SK-N-SH (cell line): ENCODE measurements around the gene UNC5CL. TPM values are rescaled to one million over a fixed set of nuclear protein-coding genes. Genes with fewer than 3 reads are reported as not detected.

Experiments used
- CTCF ChIA-PET: fragments of 300-600, 350-600 bp; formaldehyde crosslinking; extraction: SDS; loops from one replicate; lab custom pipeline; 2021; lab: Yijun Ruan, JAX
- POLR2A ChIA-PET: fragments of 350-600 bp; sonication (Branson Sonifier 250); formaldehyde crosslinking; extraction: SDS; loops from one replicate; lab custom pipeline; 2020; ENCODE audit warnings: antibody characterized with exemption, inconsistent platforms; lab: Yijun Ruan, JAX
- DNase-seq: peaks from one replicate; pipeline ENCODE4 v3.0.0; 2012
- H2AFZ ChIP-seq: fragments of 200-600 bp; sonication (generic); 2 replicates; pipeline ENCODE4 v1.8.1; 2016; ENCODE audit warnings: antibody characterized with exemption, mild to moderate bottlenecking, low read depth
- H3F3A ChIP-seq: fragments of 200-600 bp; sonication (generic); replicated peaks from 2 replicates; pipeline ENCODE3; 2016; ENCODE audit warnings: antibody characterized with exemption, mild to moderate bottlenecking; ENCODE audit not compliant: insufficient read depth
- H3K27ac ChIP-seq, 2 experiments: fragments of 200-500 bp in 1 of 2; fragments of 200-600 bp in 1 of 2; sonication (Bioruptor generic) in 1 of 2; sonication (generic), shearing (Covaris generic) in 1 of 2; 2 replicates each; pipeline versions ENCODE4 v1.5.1 to v1.6.1; 2014 to 2016; ENCODE audit warnings: low read depth in 2 of 2, inconsistent platforms in 1 of 2, low read length in 1 of 2, mild to moderate bottlenecking in 1 of 2, mixed read lengths in 1 of 2
- H3K27me3 ChIP-seq: fragments of 200-600 bp; sonication (generic), shearing (Covaris generic); 2 replicates; pipeline ENCODE4 v1.6.1; 2016; ENCODE audit warnings: mixed run types; ENCODE audit not compliant: insufficient read depth
- H3K36me3 ChIP-seq, 2 experiments: fragments of 200-500 bp in 1 of 2; fragments of 200-600 bp in 1 of 2; sonication (Bioruptor generic) in 1 of 2; sonication (generic) in 1 of 2; replicated peaks in 1 of 2; 2 replicates each; pipeline versions ENCODE3 to v1.5.1; 2014 to 2016; ENCODE audit warnings: low read length in 1 of 2, mild to moderate bottlenecking in 1 of 2; ENCODE audit not compliant: insufficient read depth in 2 of 2, control insufficient read depth in 1 of 2
- H3K4me1 ChIP-seq, 2 experiments: fragments of 200-500 bp in 1 of 2; fragments of 200-600 bp in 1 of 2; sonication (Bioruptor generic) in 1 of 2; sonication (generic), shearing (Covaris generic) in 1 of 2; 2 replicates each; pipeline versions ENCODE4 v1.5.1 to v1.6.1; 2014 to 2016; ENCODE audit warnings: low read depth in 1 of 2, low read length in 1 of 2, mixed run types in 1 of 2; ENCODE audit not compliant: insufficient read depth in 2 of 2, control insufficient read depth in 1 of 2
- H3K4me2 ChIP-seq: fragments of 200-600 bp; sonication (generic), shearing (Covaris generic); 2 replicates; pipeline ENCODE4 v1.6.1; 2017; ENCODE audit warnings: mixed run types
- H3K4me3 ChIP-seq, 2 experiments: fragments of 200-500 bp in 1 of 2; fragments of 200-600 bp in 1 of 2; sonication (Bioruptor generic) in 1 of 2; sonication (generic), shearing (Covaris generic) in 1 of 2; 2 replicates each; pipeline versions ENCODE4 v1.5.1 to v1.8.1; 2014 to 2016; ENCODE audit warnings: low read depth in 2 of 2, inconsistent platforms in 1 of 2, low read length in 1 of 2, mild to moderate bottlenecking in 1 of 2, mixed read lengths in 1 of 2, moderate library complexity in 1 of 2
- H3K79me2 ChIP-seq: fragments of 200-600 bp; sonication (generic); 2 replicates; pipeline ENCODE4 v1.8.1; 2017; ENCODE audit warnings: mild to moderate bottlenecking; ENCODE audit not compliant: insufficient read depth
- H3K9ac ChIP-seq: fragments of 200-600 bp; sonication (generic); 2 replicates; pipeline ENCODE4 v1.6.1; 2017; ENCODE audit warnings: mixed run types
- H3K9me2 ChIP-seq: fragments of 200-600 bp; sonication (generic); 2 replicates; pipeline ENCODE4 v1.6.1; 2017; ENCODE audit warnings: mixed run types
- H3K9me3 ChIP-seq: fragments of 200-600 bp; sonication (generic); 2 replicates; pipeline ENCODE4 v1.6.1; 2017; ENCODE audit warnings: mixed run types, mild to moderate bottlenecking, moderate library complexity
- H4K20me1 ChIP-seq: fragments of 200-600 bp; sonication (generic); 2 replicates; pipeline ENCODE4 v1.6.1; 2017; ENCODE audit warnings: mild to moderate bottlenecking, mixed run types; ENCODE audit not compliant: insufficient read depth
- ELF1 ChIP-seq: IDR thresholded peaks from 2 replicates; pipeline ENCODE4 v1.4.0; 2012
- FOSL2 ChIP-seq: IDR thresholded peaks from 2 replicates; pipeline ENCODE4 v1.4.0; 2012; ENCODE audit warnings: low read depth, mild to moderate bottlenecking, moderate library complexity, borderline replicate concordance
- FOXM1 ChIP-seq: IDR thresholded peaks from 2 replicates; pipeline ENCODE4 v1.4.0; 2012; ENCODE audit warnings: low read depth, mild to moderate bottlenecking
- GATA2 ChIP-seq: sonication (generic); formaldehyde crosslinking; IDR thresholded peaks from 2 replicates; pipeline ENCODE4 v1.5.0; 2020; ENCODE audit warnings: mild to moderate bottlenecking, missing genetic modification reagents
- IRF3 ChIP-seq: fragments of 150-350 bp; IDR thresholded peaks from 2 replicates; pipeline ENCODE4 v1.6.1; 2016; ENCODE audit warnings: mild to moderate bottlenecking, low read depth, low read length
- JUND ChIP-seq: IDR thresholded peaks from 2 replicates; pipeline ENCODE4 v1.4.0; 2012
- MEF2A ChIP-seq: IDR thresholded peaks from 2 replicates; pipeline ENCODE4 v1.4.0; 2012; ENCODE audit warnings: low read depth, borderline replicate concordance
- MXI1 ChIP-seq: IDR thresholded peaks from 2 replicates; pipeline ENCODE4 v1.6.1; 2012; ENCODE audit warnings: mild to moderate bottlenecking, low read depth, low read length, improper control_type of control experiment
- NFIC ChIP-seq: IDR thresholded peaks from 2 replicates; pipeline ENCODE4 v1.4.0; 2012; ENCODE audit warnings: borderline replicate concordance
- NRF1 ChIP-seq: IDR thresholded peaks from 2 replicates; pipeline ENCODE4 v1.6.1; 2012; ENCODE audit warnings: low read depth, mild to moderate bottlenecking, low read length
- PBX3 ChIP-seq: IDR thresholded peaks from 2 replicates; pipeline ENCODE4; 2012
- POLR2AphosphoS5 ChIP-seq: IDR thresholded peaks from 2 replicates; pipeline ENCODE4 v1.6.1; 2012; ENCODE audit warnings: low read depth, low read length
- RFX5 ChIP-seq: IDR thresholded peaks from 2 replicates; pipeline ENCODE4 v1.6.1; 2012; ENCODE audit warnings: mild to moderate bottlenecking, improper control_type of control experiment, low read length
- RXRA ChIP-seq: IDR thresholded peaks from 2 replicates; pipeline ENCODE4 v1.4.0; 2012; ENCODE audit warnings: low read depth, mild to moderate bottlenecking, borderline replicate concordance
- SMC3 ChIP-seq: IDR thresholded peaks from 2 replicates; pipeline ENCODE4 v1.6.1; 2012; ENCODE audit warnings: low read depth, low read length, improper control_type of control experiment
- USF1 ChIP-seq: IDR thresholded peaks from 2 replicates; pipeline ENCODE4 v1.4.0; 2012; ENCODE audit warnings: low read depth, borderline replicate concordance
- YY1 ChIP-seq: IDR thresholded peaks from 2 replicates; pipeline ENCODE4 v1.4.0; 2012; ENCODE audit warnings: low read depth, mild to moderate bottlenecking
- polyA plus RNA-seq, 3 experiments: library from polyadenylated mRNA; depleted of rRNA; stranded (reverse); fragments of >200 nt; gene quantifications; 2 replicates each; pipeline ENCODE4 v1.2.3, GENCODE V29; 2012
- TF ChIP-seq, protein P1 (sequence below): fragments of 200-600 bp; sonication (generic); IDR thresholded peaks from 2 replicates; pipeline ENCODE4 v1.6.1; 2017; ENCODE audit warnings: antibody characterized with exemption, mild to moderate bottlenecking, moderate library complexity

UNC5CL gene
- polyA plus RNA-seq, 1 of the 3 experiments (the other 2 are of a cell fraction): 0.10 TPM

- no peak overlapping the region for H2AFZ ChIP-seq
- H3K9me2 ChIP-seq: no peaks in the 10 kb centered on the region
- no peaks in the 10 kb centered on the region; a peak in 1 of 4 replicates for H3K4me1 ChIP-seq
- TF ChIP-seq USF1 (no peak), NRF1 (no peak), GATA2 (CRISPR knock-in tag) (no peak), FOSL2 (no peak)
- H3K4me2 ChIP-seq: no peak overlapping the region
- ChIA-PET POLR2A (no interaction called here), CTCF (no interaction called here)
- H3K27ac ChIP-seq: no peak overlapping the region
- H3K9ac ChIP-seq: no peak overlapping the region
- DNase-seq: no peak
- H4K20me1 ChIP-seq: peaks cover 14% of the 10 kb centered on the region
- peaks cover 79 to 83% of the 10 kb centered on the region in 2 experiments for H3K36me3 ChIP-seq
- H3K27me3 ChIP-seq: no peaks in the 10 kb centered on the region
- H3F3A ChIP-seq: no peaks in the 10 kb centered on the region
- peaks cover 64% of the 10 kb centered on the region for H3K79me2 ChIP-seq
- no peak overlapping the region for H3K4me3 ChIP-seq
- no peaks in the 10 kb centered on the region for H3K9me3 ChIP-seq
These were observed 46.2 kb upstream of the UNC5CL start for GRCh38 chr6:41085182-41085581.

DNA sequence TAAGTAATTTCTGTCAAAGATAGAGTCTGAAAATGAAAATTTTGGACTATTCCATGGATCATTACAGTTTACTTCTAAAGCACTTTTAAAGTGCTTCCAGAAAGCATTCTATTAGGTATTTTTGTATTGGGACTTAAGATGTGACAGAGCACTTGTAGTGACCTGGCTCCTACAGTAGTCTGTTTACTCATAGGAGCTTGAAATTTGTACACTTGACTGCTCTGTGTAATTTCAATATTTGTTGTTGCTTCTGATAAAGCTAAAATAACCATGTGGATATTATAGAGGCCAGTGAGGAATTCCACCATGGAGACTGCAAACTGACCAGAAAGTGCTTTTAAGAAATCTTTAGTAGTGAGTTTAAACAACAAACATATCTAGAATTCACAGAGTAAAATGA is 44.1 kb upstream of the UNC5CL start:
- H2AFZ ChIP-seq: no peak overlapping the region
- TF ChIP-seq ELF1: no peak
- TF ChIP-seq FOXM1: no peak
- no peak for TF ChIP-seq NFIC
- TF ChIP-seq YY1: no peak
- no peak for TF ChIP-seq RFX5
- TF ChIP-seq POLR2AphosphoS5: no peak
- no peak for TF ChIP-seq SMC3
- TF ChIP-seq, protein P1, sequence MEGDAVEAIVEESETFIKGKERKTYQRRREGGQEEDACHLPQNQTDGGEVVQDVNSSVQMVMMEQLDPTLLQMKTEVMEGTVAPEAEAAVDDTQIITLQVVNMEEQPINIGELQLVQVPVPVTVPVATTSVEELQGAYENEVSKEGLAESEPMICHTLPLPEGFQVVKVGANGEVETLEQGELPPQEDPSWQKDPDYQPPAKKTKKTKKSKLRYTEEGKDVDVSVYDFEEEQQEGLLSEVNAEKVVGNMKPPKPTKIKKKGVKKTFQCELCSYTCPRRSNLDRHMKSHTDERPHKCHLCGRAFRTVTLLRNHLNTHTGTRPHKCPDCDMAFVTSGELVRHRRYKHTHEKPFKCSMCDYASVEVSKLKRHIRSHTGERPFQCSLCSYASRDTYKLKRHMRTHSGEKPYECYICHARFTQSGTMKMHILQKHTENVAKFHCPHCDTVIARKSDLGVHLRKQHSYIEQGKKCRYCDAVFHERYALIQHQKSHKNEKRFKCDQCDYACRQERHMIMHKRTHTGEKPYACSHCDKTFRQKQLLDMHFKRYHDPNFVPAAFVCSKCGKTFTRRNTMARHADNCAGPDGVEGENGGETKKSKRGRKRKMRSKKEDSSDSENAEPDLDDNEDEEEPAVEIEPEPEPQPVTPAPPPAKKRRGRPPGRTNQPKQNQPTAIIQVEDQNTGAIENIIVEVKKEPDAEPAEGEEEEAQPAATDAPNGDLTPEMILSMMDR: no peak
- TF ChIP-seq FOSL2: no peak
- no peak for TF ChIP-seq PBX3
- TF ChIP-seq MEF2A: no peak
- no peak for TF ChIP-seq IRF3
- TF ChIP-seq MXI1: no peak
- no peak for TF ChIP-seq RXRA
- no peak for TF ChIP-seq JUND
- TF ChIP-seq USF1: no peak
- ChIA-PET CTCF (interaction anchor here (0.8 to 1.5 kb wide), 4 partner anchors 9 to 285 kb away, joined by 3 read pairs; no protein-coding TSS in a partner anchor), POLR2A (no interaction called here)
- H3K36me3 ChIP-seq: peaks cover 80 to 86% of the 10 kb centered on the region in 2 experiments
- H3F3A ChIP-seq: no peaks in the 10 kb centered on the region
- H3K4me2 ChIP-seq: no peak overlapping the region
- H3K9me3 ChIP-seq: no peaks in the 10 kb centered on the region
- H3K9me2 ChIP-seq: no peaks in the 10 kb centered on the region
- peaks cover 21% of the 10 kb centered on the region for H4K20me1 ChIP-seq
- no peak overlapping the region for H3K4me3 ChIP-seq
- no peak for DNase-seq
- H3K27me3 ChIP-seq: no peaks in the 10 kb centered on the region
- peaks cover 85% of the 10 kb centered on the region for H3K79me2 ChIP-seq
- H3K9ac ChIP-seq: no peak overlapping the region
- no peak overlapping the region for H3K27ac ChIP-seq
- peaks cover 0 to 5% of the 10 kb centered on the region in 2 experiments; a peak in 2 of 4 replicates for H3K4me1 ChIP-seq
